Measurements from ENCODE around the gene GUCD1. TPM values are rescaled to one million over a fixed set of nuclear protein-coding genes. Genes with fewer than 3 reads are reported as not detected.

GUCD1 gene
- total RNA-seq, 1 experiment from 2014 or later = 48.7 TPM

DNA sequence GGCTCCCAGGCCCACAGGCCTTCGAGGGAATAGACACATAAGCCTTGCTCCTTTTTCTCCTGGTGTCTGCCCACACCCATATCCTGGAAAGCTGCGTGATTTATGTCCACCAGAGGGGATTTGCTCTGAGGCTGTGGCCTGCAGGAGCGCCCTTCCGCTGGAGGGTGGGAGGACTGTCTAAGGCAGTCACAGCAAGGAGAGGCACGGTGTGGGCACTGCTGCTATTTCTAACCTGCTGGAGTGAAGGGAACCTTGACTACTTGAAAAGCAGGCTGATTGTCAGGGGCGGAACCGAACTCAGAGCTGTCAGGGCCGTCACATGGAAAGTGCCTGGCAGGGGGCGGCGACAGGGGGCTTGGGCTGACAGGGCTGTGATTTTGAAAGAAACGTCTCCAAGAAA is 56.1 kb downstream of the GUCD1 start:
- Histone ChIP-seq H3K4me2 (ENCODE audit: low read length) (no peak overlapping the region), H3K79me2 (ENCODE audit: insufficient read depth, low read length) (no peaks in the 10 kb centered on the region), H3K9me3 (ENCODE audit: control insufficient read depth in 1 of 2, insufficient read depth in 1 of 2, low read depth in 1 of 2, low read length in 2 of 2) (no peaks in the 10 kb centered on the region), H4K20me1 (ENCODE audit: insufficient read depth) (no peaks in the 10 kb centered on the region), H2AFZ (ENCODE audit: low read depth, low read length, poor library complexity, severe bottlenecking) (no peak overlapping the region), H3K27me3 (ENCODE audit: insufficient read depth, low read length) (no peaks in the 10 kb centered on the region), H3K9ac (ENCODE audit: low read length) (no peak overlapping the region), H3K27ac (ENCODE audit: low read depth, low read length) (no peak overlapping the region), H3K4me3 (replicated peaks in 1 of 2; ENCODE audit: low read depth in 1 of 2, low read length in 2 of 2) (no peak overlapping the region), H3K9me2 (ENCODE audit: insufficient read depth) (no peaks in the 10 kb centered on the region), H3K4me1 (ENCODE audit: control insufficient read depth in 1 of 2, insufficient read depth in 2 of 2, low read length in 2 of 2) (no peaks in the 10 kb centered on the region), H3K36me3 (ENCODE audit: control insufficient read depth in 1 of 2, insufficient read depth in 2 of 2, low read length in 2 of 2) (no peaks in the 10 kb centered on the region)
- POLR2A ChIA-PET = no interaction called here
- TF ChIP-seq SRF (IDR thresholded peaks at IDR 0.05; ENCODE audit: low read depth) (no peak), ZFX (IDR thresholded peaks at IDR 0.05) (no peak), POLR2A (IDR thresholded peaks at IDR 0.05; ENCODE audit: borderline replicate concordance, extremely low read depth, insufficient read depth, insufficient read length) (no peak), TCF7L2 (IDR thresholded peaks at IDR 0.05; ENCODE audit: borderline replicate concordance, extremely low read depth, insufficient read depth, insufficient read length) (no peak), EGR1 (IDR thresholded peaks at IDR 0.05; ENCODE audit: low read depth) (no peak)
- TF ChIP-seq, protein P1, sequence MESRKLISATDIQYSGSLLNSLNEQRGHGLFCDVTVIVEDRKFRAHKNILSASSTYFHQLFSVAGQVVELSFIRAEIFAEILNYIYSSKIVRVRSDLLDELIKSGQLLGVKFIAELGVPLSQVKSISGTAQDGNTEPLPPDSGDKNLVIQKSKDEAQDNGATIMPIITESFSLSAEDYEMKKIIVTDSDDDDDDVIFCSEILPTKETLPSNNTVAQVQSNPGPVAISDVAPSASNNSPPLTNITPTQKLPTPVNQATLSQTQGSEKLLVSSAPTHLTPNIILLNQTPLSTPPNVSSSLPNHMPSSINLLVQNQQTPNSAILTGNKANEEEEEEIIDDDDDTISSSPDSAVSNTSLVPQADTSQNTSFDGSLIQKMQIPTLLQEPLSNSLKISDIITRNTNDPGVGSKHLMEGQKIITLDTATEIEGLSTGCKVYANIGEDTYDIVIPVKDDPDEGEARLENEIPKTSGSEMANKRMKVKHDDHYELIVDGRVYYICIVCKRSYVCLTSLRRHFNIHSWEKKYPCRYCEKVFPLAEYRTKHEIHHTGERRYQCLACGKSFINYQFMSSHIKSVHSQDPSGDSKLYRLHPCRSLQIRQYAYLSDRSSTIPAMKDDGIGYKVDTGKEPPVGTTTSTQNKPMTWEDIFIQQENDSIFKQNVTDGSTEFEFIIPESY (IDR thresholded peaks at IDR 0.05; ENCODE audit: extremely low read depth, insufficient replicate concordance, low read length) = no peak
- TF ChIP-seq, protein P2, sequence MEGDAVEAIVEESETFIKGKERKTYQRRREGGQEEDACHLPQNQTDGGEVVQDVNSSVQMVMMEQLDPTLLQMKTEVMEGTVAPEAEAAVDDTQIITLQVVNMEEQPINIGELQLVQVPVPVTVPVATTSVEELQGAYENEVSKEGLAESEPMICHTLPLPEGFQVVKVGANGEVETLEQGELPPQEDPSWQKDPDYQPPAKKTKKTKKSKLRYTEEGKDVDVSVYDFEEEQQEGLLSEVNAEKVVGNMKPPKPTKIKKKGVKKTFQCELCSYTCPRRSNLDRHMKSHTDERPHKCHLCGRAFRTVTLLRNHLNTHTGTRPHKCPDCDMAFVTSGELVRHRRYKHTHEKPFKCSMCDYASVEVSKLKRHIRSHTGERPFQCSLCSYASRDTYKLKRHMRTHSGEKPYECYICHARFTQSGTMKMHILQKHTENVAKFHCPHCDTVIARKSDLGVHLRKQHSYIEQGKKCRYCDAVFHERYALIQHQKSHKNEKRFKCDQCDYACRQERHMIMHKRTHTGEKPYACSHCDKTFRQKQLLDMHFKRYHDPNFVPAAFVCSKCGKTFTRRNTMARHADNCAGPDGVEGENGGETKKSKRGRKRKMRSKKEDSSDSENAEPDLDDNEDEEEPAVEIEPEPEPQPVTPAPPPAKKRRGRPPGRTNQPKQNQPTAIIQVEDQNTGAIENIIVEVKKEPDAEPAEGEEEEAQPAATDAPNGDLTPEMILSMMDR (IDR thresholded peaks at IDR 0.05 in 2 of 3, conservative IDR thresholded peaks at IDR 0.05 in 1 of 3; ENCODE audit: borderline replicate concordance in 1 of 3, insufficient read depth in 1 of 3, low read depth in 2 of 3, low read length in 2 of 3) = no peak
- TF ChIP-seq, protein P3, sequence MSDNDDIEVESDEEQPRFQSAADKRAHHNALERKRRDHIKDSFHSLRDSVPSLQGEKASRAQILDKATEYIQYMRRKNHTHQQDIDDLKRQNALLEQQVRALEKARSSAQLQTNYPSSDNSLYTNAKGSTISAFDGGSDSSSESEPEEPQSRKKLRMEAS (IDR thresholded peaks at IDR 0.05) = no peak
- ATAC-seq (no peak), DNase-seq (ENCODE audit: low read depth, low spot score) (no peak)
- RAD21 ChIA-PET (ENCODE audit: low non-redundant PET in 1 of 2, low total read pairs in 2 of 2, uncharacterized antibody in 2 of 2, unreplicated experiment in 2 of 2) = no interaction called here
- intact Hi-C loops (cut with micrococcal nuclease) = no loop called here
- CTCF ChIA-PET = no interaction called here
- no TSS peak for BruUV-seq (replicated peaks)
